Activated CD8-positive, alpha-beta memory T cell treated with anti-CD3 and anti-CD28 coated beads for 24 hours (primary cell): ENCODE results near the gene CFD.

Experiments
- DNase-seq: peaks from one replicate; pipeline ENCODE4 v3.0.0-alpha.2; 2020

The CFD gene

DNA sequence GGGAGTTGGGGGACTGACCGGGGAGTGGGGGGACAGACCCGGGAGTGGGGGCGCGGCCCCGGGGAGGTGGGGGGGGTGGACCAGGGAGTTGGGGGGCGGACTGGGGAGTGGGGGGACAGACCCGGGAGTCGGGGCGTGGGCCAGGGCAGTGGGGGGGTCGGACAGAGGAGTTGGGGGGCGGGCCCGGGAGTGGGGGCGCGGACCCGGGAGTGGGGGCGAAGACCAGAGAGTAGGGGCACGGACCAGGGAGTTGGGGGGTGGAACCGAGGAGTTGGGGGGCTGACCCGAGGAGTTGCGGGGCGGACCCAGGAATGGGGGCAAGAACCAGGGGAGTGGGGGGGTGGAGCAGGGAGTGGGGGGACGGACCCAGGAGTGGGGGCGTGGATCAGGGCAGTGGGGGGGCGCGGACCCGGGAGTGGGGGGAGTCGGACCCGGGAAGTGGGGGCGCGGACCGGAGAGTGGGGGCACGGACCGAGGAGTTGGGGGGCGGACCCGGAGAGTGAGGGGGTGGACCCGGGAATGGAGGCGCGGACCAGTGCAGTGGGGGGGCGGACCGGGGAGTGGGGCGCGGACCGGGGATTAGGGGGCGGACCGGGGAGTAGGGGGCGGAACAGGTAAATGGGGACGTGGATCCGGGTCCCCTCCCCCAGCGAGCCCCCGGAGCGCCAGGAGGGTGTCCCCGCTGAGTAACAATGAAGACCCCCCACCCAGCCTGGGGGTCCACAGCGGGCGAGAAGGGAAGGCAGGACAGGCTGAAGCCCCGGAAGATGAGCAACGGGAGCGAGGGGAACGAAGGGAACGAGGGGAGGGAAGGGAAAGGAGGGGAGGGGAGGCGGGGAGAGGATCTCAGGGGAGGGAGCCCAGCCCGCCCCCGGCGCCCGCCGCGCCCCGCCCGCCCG is 53.0 kb downstream of the CFD start:
- no peak for DNase-seq
